Prostate gland (tissue), 2 donors: ENCODE measurements around the gene IFNAR1. TPM values are rescaled to one million over a fixed set of nuclear protein-coding genes. Genes with fewer than 3 reads are reported as not detected.

Experiments used
- DNase-seq: peaks from one replicate; pipeline ENCODE4 v3.0.0-alpha.2; 2019; ENCODE audit warnings: low spot score
- H3K27ac ChIP-seq, 2 donors: fragments of 200-600 bp; sonication (generic); 2 replicates each; pipeline ENCODE4 v1.5.1; 2017 to 2019
- H3K27me3 ChIP-seq: fragments of 200-600 bp; sonication (generic); replicated peaks from 2 replicates; pipeline ENCODE4 v1.5.1; 2019; ENCODE audit not compliant: insufficient read depth
- H3K36me3 ChIP-seq, 2 donors: fragments of 200-600 bp; sonication (generic); 1 replicate in 1 of 2; 2 replicates in 1 of 2; pipeline versions ENCODE4 v1.5.1 to v1.8.1; 2017 to 2019
- H3K4me1 ChIP-seq: fragments of 200-600 bp; sonication (generic); replicated peaks from 2 replicates; pipeline ENCODE4 v1.5.1; 2019
- H3K4me3 ChIP-seq, 2 donors: fragments of 200-600 bp; sonication (generic); 2 replicates each; pipeline ENCODE4 v1.5.1; 2017 to 2019
- H3K9me3 ChIP-seq: fragments of 200-600 bp; sonication (generic); 2 replicates; pipeline ENCODE4 v1.5.1; 2017
- CTCF ChIP-seq, 4 experiments: fragments of 200-600 bp in 2 of 4; fragments of 450-650 bp in 2 of 4; sonication (generic) in 2 of 4; IDR thresholded peaks; 1 replicate in 3 of 4; 2 replicates in 1 of 4; pipeline ENCODE4 v1.5.1; 2016 to 2019; ENCODE audit warnings: antibody characterized with exemption in 4 of 4, mild to moderate bottlenecking in 2 of 4, moderate library complexity in 2 of 4
- POLR2A ChIP-seq: fragments of 450-650 bp; IDR thresholded peaks from one replicate; pipeline ENCODE4 v1.6.1; 2016; ENCODE audit warnings: antibody characterized with exemption, mild to moderate bottlenecking
- POLR2AphosphoS5 ChIP-seq: sonication (generic); formaldehyde crosslinking; IDR thresholded peaks from one replicate; pipeline ENCODE4 v1.6.1; 2017; ENCODE audit warnings: antibody characterized with exemption
- WGBS: methylation state at CpG from one replicate; pipeline ENCODE4 v1.1.5; 2018; 5-methylcytosine and 5-hydroxymethylcytosine counted together
- intact Hi-C: fragments of 100-400 bp; cut with DNase I; formaldehyde crosslinking; loops from one replicate; pipeline ENCODE4 v1.14.2; 2022
- total RNA-seq, 2 donors: library from RNA; depleted of rRNA; stranded (reverse); fragments of >200 nt; gene quantifications; one replicate each; pipeline ENCODE4 v1.1.0, GENCODE V29; 2016

Gene IFNAR1
- total RNA-seq, 2 donors from 2014 or later, result 29.8 to 34.4 TPM

- DNase-seq, result peak; percentile 1
- Histone ChIP-seq H3K9me3 (no peaks in the 10 kb centered on the region), H3K4me1 (no peaks in the 10 kb centered on the region), H3K36me3 (no peaks in the 10 kb centered on the region), H3K27me3 (no peaks in the 10 kb centered on the region), H3K27ac (no peak overlapping the region), H3K4me3 (no peak overlapping the region)
- intact Hi-C loops, result no loop called here
- 100% methylated on average over 1 of the region's 1 CpG for WGBS
- TF ChIP-seq POLR2AphosphoS5, result no peak
- no peak for TF ChIP-seq POLR2A
- no peak for TF ChIP-seq CTCF (IDR thresholded peaks at IDR 0.05)
These were observed 15.0 kb upstream of the IFNAR1 start for GRCh38 chr21:33309778-33310177.

- no peak for TF ChIP-seq CTCF (IDR thresholded peaks at IDR 0.05)
- TF ChIP-seq POLR2AphosphoS5, result no peak
- no peak for TF ChIP-seq POLR2A
- Histone ChIP-seq H3K27me3 (no peaks in the 10 kb centered on the region), H3K4me1 (no peaks in the 10 kb centered on the region), H3K27ac (no peak overlapping the region), H3K4me3 (no peak overlapping the region), H3K36me3 (no peaks in the 10 kb centered on the region), H3K9me3 (no peaks in the 10 kb centered on the region)
- intact Hi-C loops, result no loop called here
- WGBS, result 90% methylated on average over 3 of the region's 3 CpGs
- DNase-seq, result no peak
These were observed 12.6 kb upstream of the IFNAR1 start for GRCh38 chr21:33312121-33312520.

GRCh38 chr21:33313183-33313582 is 11.6 kb upstream of the IFNAR1 start:
- H3K4me3 ChIP-seq, result no peak overlapping the region
- H3K27ac ChIP-seq, result no peak overlapping the region
- DNase-seq, result no peak
- no peaks in the 10 kb centered on the region for H3K27me3 ChIP-seq
- WGBS, result 96% methylated on average over 1 of the region's 1 CpG
- H3K36me3 ChIP-seq, result no peaks in the 10 kb centered on the region
- H3K4me1 ChIP-seq, result no peaks in the 10 kb centered on the region
- TF ChIP-seq POLR2AphosphoS5, result no peak
- TF ChIP-seq POLR2A, result no peak
- TF ChIP-seq CTCF (IDR thresholded peaks at IDR 0.05), result no peak
- intact Hi-C loops, result no loop called here
- H3K9me3 ChIP-seq, result no peaks in the 10 kb centered on the region

GRCh38 chr21:33313611-33314010 is 11.2 kb upstream of the IFNAR1 start:
- intact Hi-C loops, result no loop called here
- no peaks in the 10 kb centered on the region for H3K9me3 ChIP-seq
- H3K27ac ChIP-seq, result no peak overlapping the region
- WGBS, result 92% methylated on average over 4 of the region's 4 CpGs
- H3K36me3 ChIP-seq, result no peaks in the 10 kb centered on the region
- H3K4me3 ChIP-seq, result no peak overlapping the region
- H3K27me3 ChIP-seq, result no peaks in the 10 kb centered on the region
- DNase-seq, result no peak
- TF ChIP-seq CTCF (IDR thresholded peaks at IDR 0.05) (no peak), POLR2AphosphoS5 (no peak), POLR2A (no peak)
- no peaks in the 10 kb centered on the region for H3K4me1 ChIP-seq

- WGBS, result 88% methylated on average over 4 of the region's 4 CpGs
- intact Hi-C loops, result no loop called here
- Histone ChIP-seq H3K27me3 (no peaks in the 10 kb centered on the region), H3K27ac (no peak overlapping the region), H3K4me3 (no peak overlapping the region), H3K36me3 (no peaks in the 10 kb centered on the region), H3K4me1 (no peaks in the 10 kb centered on the region), H3K9me3 (no peaks in the 10 kb centered on the region)
- TF ChIP-seq POLR2A (no peak), CTCF (IDR thresholded peaks at IDR 0.05) (no peak), POLR2AphosphoS5 (no peak)
- no peak for DNase-seq
These were observed 10.7 kb upstream of the IFNAR1 start for GRCh38 chr21:33314111-33314510.
